Measurements from ENCODE around the gene MTHFSD. TPM values are rescaled to one million over a fixed set of nuclear protein-coding genes. Genes with fewer than 3 reads are reported as not detected.

The MTHFSD gene
- total and polyA plus RNA-seq, 10 of the 15 experiments (the other 5 are each of a cell fraction or from before 2014, with no cell fraction given), result 2.2 to 24.5 (median 18.1) TPM

- intact Hi-C loops (cut with micrococcal nuclease; ENCODE audit: unreplicated experiment), result no loop called here
- 74% methylated on average over 15 of the region's 15 CpGs for WGBS (ENCODE audit: insufficient coverage, insufficient replicate concordance, low lambda C conversion rate, missing lambda C conversion rate)
Measured at GRCh38 chr16:86527366-86527765, 27.7 kb downstream of the MTHFSD start.

More at GRCh38 chr16:86527366-86527765, 27.7 kb downstream of the MTHFSD start:
- H4K20me1 ChIP-seq (ENCODE audit: control insufficient read depth, insufficient read depth), result no peaks in the 10 kb centered on the region
- ATAC-seq, result no peak
- RAD21 ChIA-PET (ENCODE audit: unreplicated experiment), result no interaction called here
- no peak overlapping the region for H3K4me2 ChIP-seq (ENCODE audit: control insufficient read depth, insufficient read depth)
- H3K9ac ChIP-seq (ENCODE audit: control insufficient read depth, insufficient read depth, low read length), result no peak overlapping the region
- no peaks in the 10 kb centered on the region for H3K27me3 ChIP-seq (replicated peaks in 1 of 2; ENCODE audit: control insufficient read depth in 2 of 2, insufficient read depth in 2 of 2, low read length in 1 of 2)
- TF ChIP-seq MEF2B (IDR thresholded peaks at IDR 0.05; ENCODE audit: partially characterized antibody, poor library complexity, severe bottlenecking) (no peak), TAF1 (IDR thresholded peaks at IDR 0.05; ENCODE audit: borderline replicate concordance, low read depth, low read length) (no peak), RAD51 (IDR thresholded peaks at IDR 0.05) (no peak), RELB (IDR thresholded peaks at IDR 0.05; ENCODE audit: low read depth) (no peak), JUND (IDR thresholded peaks at IDR 0.05; ENCODE audit: low read depth, low read length) (no peak), NR2C1 (IDR thresholded peaks at IDR 0.05) (no peak), CHD4 (IDR thresholded peaks at IDR 0.05) (no peak), CEBPB (IDR thresholded peaks at IDR 0.05; ENCODE audit: borderline replicate concordance in 1 of 2, low read depth in 2 of 2, low read length in 2 of 2) (no peak), SREBF1 (IDR thresholded peaks at IDR 0.05; ENCODE audit: low read length) (no peak), CBX3 (IDR thresholded peaks at IDR 0.05; ENCODE audit: borderline replicate concordance, low read depth) (no peak), NR2C2 (IDR thresholded peaks at IDR 0.05; ENCODE audit: borderline replicate concordance, control insufficient read depth, insufficient read length, low read depth) (no peak), MEF2A (IDR thresholded peaks at IDR 0.05; ENCODE audit: insufficient read depth, low read depth, low read length) (no peak), ESRRA (IDR thresholded peaks at IDR 0.05; ENCODE audit: low read length) (no peak), STAT1 (conservative IDR thresholded peaks at IDR 0.05) (no peak), WRNIP1 (IDR thresholded peaks at IDR 0.05; ENCODE audit: borderline replicate concordance, low read depth, low read length) (no peak), ETV6 (conservative IDR thresholded peaks at IDR 0.05 in 1 of 2, IDR thresholded peaks at IDR 0.05 in 1 of 2; ENCODE audit: borderline replicate concordance in 1 of 2, low read depth in 1 of 2) (no peak), CREB1 (IDR thresholded peaks at IDR 0.05; ENCODE audit: low read depth) (no peak), TCF12 (IDR thresholded peaks at IDR 0.05; ENCODE audit: low read depth, low read length) (no peak)
- TF ChIP-seq, protein P1, sequence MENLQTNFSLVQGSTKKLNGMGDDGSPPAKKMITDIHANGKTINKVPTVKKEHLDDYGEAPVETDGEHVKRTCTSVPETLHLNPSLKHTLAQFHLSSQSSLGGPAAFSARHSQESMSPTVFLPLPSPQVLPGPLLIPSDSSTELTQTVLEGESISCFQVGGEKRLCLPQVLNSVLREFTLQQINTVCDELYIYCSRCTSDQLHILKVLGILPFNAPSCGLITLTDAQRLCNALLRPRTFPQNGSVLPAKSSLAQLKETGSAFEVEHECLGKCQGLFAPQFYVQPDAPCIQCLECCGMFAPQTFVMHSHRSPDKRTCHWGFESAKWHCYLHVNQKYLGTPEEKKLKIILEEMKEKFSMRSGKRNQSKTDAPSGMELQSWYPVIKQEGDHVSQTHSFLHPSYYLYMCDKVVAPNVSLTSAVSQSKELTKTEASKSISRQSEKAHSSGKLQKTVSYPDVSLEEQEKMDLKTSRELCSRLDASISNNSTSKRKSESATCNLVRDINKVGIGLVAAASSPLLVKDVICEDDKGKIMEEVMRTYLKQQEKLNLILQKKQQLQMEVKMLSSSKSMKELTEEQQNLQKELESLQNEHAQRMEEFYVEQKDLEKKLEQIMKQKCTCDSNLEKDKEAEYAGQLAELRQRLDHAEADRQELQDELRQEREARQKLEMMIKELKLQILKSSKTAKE (IDR thresholded peaks at IDR 0.05; ENCODE audit: low read depth, poor library complexity, severe bottlenecking), result no peak
- TF ChIP-seq, protein P2, sequence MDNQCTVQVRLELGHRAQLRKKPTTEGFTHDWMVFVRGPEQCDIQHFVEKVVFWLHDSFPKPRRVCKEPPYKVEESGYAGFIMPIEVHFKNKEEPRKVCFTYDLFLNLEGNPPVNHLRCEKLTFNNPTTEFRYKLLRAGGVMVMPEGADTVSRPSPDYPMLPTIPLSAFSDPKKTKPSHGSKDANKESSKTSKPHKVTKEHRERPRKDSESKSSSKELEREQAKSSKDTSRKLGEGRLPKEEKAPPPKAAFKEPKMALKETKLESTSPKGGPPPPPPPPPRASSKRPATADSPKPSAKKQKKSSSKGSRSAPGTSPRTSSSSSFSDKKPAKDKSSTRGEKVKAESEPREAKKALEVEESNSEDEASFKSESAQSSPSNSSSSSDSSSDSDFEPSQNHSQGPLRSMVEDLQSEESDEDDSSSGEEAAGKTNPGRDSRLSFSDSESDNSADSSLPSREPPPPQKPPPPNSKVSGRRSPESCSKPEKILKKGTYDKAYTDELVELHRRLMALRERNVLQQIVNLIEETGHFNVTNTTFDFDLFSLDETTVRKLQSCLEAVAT (IDR thresholded peaks at IDR 0.05), result no peak
- in situ Hi-C loops (cut with MboI), result no loop called here
- H3K4me1 ChIP-seq (ENCODE audit: control insufficient read depth, insufficient read depth, low read length), result no peaks in the 10 kb centered on the region
- no TSS peak for BruUV-seq (replicated peaks)
- CTCF ChIA-PET, result interaction anchor here (2.3 kb wide), 1 partner anchor 9 kb away, joined by 10 read pairs; no protein-coding TSS in a partner anchor
- POLR2A ChIA-PET, result no interaction called here
- no peak for FAIRE-seq
- H3K27ac ChIP-seq (ENCODE audit: control insufficient read depth, insufficient read depth), result no peak overlapping the region
- H3K36me3 ChIP-seq (ENCODE audit: control insufficient read depth in 2 of 2, insufficient read depth in 2 of 2, low read length in 1 of 2), result no peaks in the 10 kb centered on the region; a peak in 1 of 4 replicates
- H3K9me3 ChIP-seq (replicated peaks; ENCODE audit: control insufficient read depth, insufficient read depth, low read length), result no peaks in the 10 kb centered on the region
- no peaks in the 10 kb centered on the region for H3K79me2 ChIP-seq (ENCODE audit: control insufficient read depth, insufficient read depth, low read length)
- SMC1A ChIA-PET (ENCODE audit: uncharacterized antibody, unreplicated experiment), result no interaction called here
- no peak overlapping the region for H3K4me3 ChIP-seq
- no peak for DNase-seq (ENCODE audit: low read depth, low spot score)
- no peak overlapping the region for H2AFZ ChIP-seq (ENCODE audit: control insufficient read depth, low read depth, low read length)

All from GM12878 (cell line).